Heart left ventricle (tissue), 13 donors: Measurements from ENCODE around the gene PTPRN2.

Experiments used
- CTCF ChIP-seq, 12 donors: fragments of 200-600 bp; sonication (generic) in 4 of 12; IDR thresholded peaks; one replicate each; pipeline versions ENCODE4 v1.5.0 to v1.8.0; 2018 to 2022; ENCODE audit warnings: antibody characterized with exemption in 12 of 12, mild to moderate bottlenecking in 5 of 12
- POLR2A ChIP-seq, 2 donors: fragments of 450-650 bp; IDR thresholded peaks; one replicate each; pipeline ENCODE4 v1.6.1; 2017; ENCODE audit warnings: antibody characterized with exemption in 2 of 2, mild to moderate bottlenecking in 2 of 2, moderate library complexity in 2 of 2
- donor health status: ischemic (EF 13 %, LVEDD 7.1; RV severe dilation, severe dysfunction).
- donor health status: DM: no; HTN: yes; CAD: no.
- donor health status: DM: no; HTN: no; CAD: no.
- donor health status: ischemic (EF 25% LVEDD 6.9; RV normal size, moderate dysfunction).
- donor health status: ischemic (EF 25% LVEDD 5.7; RV mildly dilated, moderate dysfunction).
- donor health status: ischemic (EF 35%, LVEDD 5.7; RV mildly dilated, moderate dysfunction).
- donor health status: nonischemic (EF 11% LVEDD 7.7; RV severe dilation, severe dysfunction).
- donor health status: DM: yes; HTN: yes; CAD: no.
- donor health status: PGD.
- donor health status: ischemic (EF 29% LVEDD 5.4; RV normal size, mild dysfunction).
- donor health status: nonischemic (EF 23%, LVEDD 6.1; RV moderate dilation, normal function).

GRCh38 chr7:157689269-157690057 lies 898.2 kb downstream of the PTPRN2 start:
- TF ChIP-seq CTCF (IDR thresholded peaks at IDR 0.05) (no peak), POLR2A (IDR thresholded peaks at IDR 0.05) (no peak)
